ENCODE measurements around the gene LDLR.

Gene LDLR

DNA sequence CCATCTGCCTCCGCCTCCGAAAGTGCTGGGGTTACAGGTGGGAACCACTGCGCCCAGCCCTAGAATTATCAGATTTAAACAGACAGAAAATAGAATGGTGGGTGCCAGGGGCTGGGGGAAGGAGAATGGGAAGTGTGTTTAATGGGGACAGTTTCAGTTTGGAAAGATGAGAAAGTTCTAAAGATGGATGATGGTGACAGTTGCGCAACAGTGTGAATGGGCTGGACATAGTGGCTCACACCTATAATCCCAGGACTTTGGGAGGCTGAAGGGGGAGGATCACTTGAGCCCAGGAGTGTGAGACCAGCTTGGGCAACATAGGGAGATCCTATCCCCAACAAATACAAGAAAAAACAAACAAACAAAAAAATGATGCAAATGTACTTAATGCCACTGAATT is 92.2 kb downstream of the LDLR start:
- TF ChIP-seq CTCF (IDR thresholded peaks at IDR 0.05), result no peak

Data from LNCAP (cell line).